Measurements from ENCODE around the gene TRMT112.

The TRMT112 gene

DNA sequence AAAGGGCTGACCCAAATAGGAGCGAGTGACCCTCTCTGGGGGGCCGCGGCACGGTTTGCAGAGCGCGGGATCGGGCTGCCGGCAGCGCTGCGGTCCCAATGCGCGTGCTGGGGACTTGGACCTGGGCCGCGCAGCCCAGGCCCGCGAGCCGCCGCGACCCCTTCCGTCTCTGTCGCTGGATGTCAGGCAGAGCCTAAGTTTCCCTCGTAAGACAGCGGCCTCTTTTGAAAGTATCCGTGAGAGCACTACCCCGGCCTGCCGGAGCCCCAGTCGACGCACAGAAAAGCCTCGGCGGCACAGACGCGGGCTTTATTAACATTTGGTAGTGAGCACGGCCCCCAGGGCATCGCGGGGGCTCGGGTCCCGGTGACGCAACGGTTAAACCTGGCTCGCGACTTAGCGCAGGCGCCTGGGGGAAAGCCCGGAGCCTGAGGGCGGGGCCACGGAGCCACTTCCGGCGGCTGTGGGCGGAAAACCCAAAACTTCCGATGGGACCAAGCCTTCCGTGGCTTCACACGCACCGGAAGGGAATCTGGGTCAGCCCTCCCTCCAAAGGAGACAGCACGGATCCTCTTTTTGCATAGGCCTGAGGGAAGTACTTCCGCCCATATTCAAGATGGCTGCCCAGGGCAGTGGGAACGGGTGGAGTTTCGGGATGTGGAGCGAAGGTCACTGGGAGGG lies 47.7 kb downstream of the TRMT112 start:
- in situ Hi-C loops (cut with HindIII; ENCODE audit: low sequenced_read_pairs): loop anchor here (10.0 kb wide), 2 partner anchors 55 to 65 kb away; partner anchors contain the start of gene FERMT3
- TF ChIP-seq CTCF (IDR thresholded peaks at IDR 0.05; ENCODE audit: low read depth, low read length, missing control alignments): peak; percentile 25
- H3K4me3 ChIP-seq (ENCODE audit: low read depth, low read length): peak overlapping the region; percentile 65
- DNase-seq (ENCODE audit: low read depth): peak; percentile 100

- in situ Hi-C loops (cut with HindIII; ENCODE audit: low sequenced_read_pairs): loop anchor here (10.0 kb wide), 1 partner anchor 56 kb away; no protein-coding TSS in a partner anchor
- H3K4me3 ChIP-seq (ENCODE audit: low read depth, low read length): peak overlapping the region; percentile 62
- no peak for DNase-seq (ENCODE audit: low read depth)
- TF ChIP-seq CTCF (IDR thresholded peaks at IDR 0.05; ENCODE audit: low read depth, low read length, missing control alignments): no peak
These were observed 48.3 kb downstream of the TRMT112 start for GRCh38 chr11:64268893-64269539.

- no peak for DNase-seq (ENCODE audit: low read depth)
- H3K4me3 ChIP-seq (ENCODE audit: low read depth, low read length): peak overlapping the region; percentile 62
These were observed 49.1 kb downstream of the TRMT112 start for GRCh38 chr11:64268025-64268892.

GRCh38 chr11:64267207-64267945 lies 50.0 kb downstream of the TRMT112 start:
- no peak for TF ChIP-seq CTCF (IDR thresholded peaks at IDR 0.05; ENCODE audit: low read depth, low read length, missing control alignments)
- in situ Hi-C loops (cut with HindIII; ENCODE audit: low sequenced_read_pairs): loop anchor here (10.0 kb wide), 1 partner anchor 57 kb away; no protein-coding TSS in a partner anchor
- DNase-seq (ENCODE audit: low read depth): no peak
- H3K4me3 ChIP-seq (ENCODE audit: low read depth, low read length): no peak overlapping the region

More at GRCh38 chr11:64268025-64268892, 49.1 kb downstream of the TRMT112 start:
- TF ChIP-seq CTCF (IDR thresholded peaks at IDR 0.05; ENCODE audit: low read depth, low read length, missing control alignments): no peak
- in situ Hi-C loops (cut with HindIII; ENCODE audit: low sequenced_read_pairs): loop anchor here (10.0 kb wide), 1 partner anchor 57 kb away; no protein-coding TSS in a partner anchor
